GM11168 (cell line): ENCODE measurements around the gene SEC61A1.

Experiments
- in situ Hi-C: fragments of 300-500 bp; cut with MboI; formaldehyde crosslinking; loops from one replicate; pipeline ENCODE4 v1.12.0; 2022; ENCODE audit warnings: low sequenced_read_pairs; ENCODE audit not compliant: unreplicated experiment

The SEC61A1 gene

GRCh38 chr3:128103136-128103676 is 51.0 kb downstream of the SEC61A1 start:
- in situ Hi-C loops, result no loop called here

DNA sequence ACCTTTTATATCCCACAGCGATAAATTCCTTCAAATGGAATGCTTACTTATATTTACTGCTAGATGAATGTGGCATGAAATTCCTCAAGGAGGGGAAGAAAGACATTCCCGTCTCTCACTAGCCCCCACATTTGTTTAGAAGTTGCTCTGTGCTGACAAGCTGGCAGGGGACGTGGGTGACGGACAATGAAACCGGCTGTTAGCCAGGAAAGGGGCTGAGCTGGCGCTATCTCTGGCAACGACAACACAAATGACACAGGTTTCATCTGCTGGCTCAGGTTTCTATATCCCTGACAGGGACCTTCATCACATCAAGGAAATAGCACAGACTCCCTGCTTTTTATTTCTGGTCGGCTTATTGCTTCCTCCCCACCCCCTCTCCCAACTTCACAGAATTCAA is 55.6 kb downstream of the SEC61A1 start:
- in situ Hi-C loops, result no loop called here

DNA sequence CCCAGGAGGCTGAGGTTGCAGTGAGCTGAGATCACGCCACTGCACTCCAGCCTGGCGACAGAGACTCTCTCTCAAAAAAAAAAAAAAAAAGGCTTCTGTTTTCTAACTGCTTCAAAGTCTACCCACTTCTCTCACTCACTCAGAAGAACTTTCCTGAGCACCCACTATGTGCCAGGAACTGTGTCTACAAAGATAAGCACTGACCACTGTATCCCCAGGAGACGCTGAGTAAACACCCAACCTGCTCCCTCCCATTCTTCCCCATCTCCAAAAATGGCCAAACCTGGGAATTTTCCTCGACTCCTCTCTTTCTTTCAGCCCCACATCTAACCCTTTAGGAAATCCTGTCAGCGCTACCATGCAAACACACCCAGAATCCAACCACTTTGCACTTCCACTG is 58.9 kb downstream of the SEC61A1 start:
- in situ Hi-C loops, result no loop called here

DNA sequence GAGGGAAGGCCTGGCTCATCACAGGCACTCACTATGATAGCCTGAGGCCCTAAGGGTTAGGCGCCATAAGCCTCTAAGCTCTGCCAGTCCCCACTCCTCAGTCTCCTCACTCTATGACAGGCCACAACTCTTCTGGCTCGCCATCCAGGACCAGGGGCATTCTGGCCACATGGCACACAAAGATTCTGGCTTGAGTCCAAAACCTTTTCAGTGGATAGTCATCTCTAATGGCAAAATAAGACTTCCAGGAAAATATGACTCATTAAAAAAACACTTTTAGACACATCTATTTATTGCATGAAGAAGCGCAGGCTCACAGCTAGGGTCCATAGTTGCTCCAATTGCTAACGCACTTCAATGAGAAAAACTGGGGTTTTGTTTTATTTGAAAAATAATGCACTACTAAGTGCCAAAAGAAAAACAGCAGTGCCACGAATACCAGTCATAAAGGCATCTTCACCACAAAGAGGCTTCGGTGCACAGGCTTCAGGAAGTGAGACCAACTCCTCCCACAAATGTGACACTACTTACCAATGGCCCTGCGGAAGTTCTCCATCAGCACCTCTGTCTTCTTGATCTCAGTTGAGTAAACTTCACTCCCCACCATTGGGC is 60.2 kb downstream of the SEC61A1 start:
- in situ Hi-C loops, result no loop called here

GRCh38 chr3:128113817-128114794 is 61.9 kb downstream of the SEC61A1 start:
- in situ Hi-C loops, result no loop called here
